HepG2 (cell line): ENCODE measurements around the gene INF2. TPM values are rescaled to one million over a fixed set of nuclear protein-coding genes. Genes with fewer than 3 reads are reported as not detected.
"Not testable (repeated sequence)": the region's sequence is repeated elsewhere in the genome, so short reads cannot be mapped to it uniquely, and the experiment has no call there.

ENCODE experiments used
- ATAC-seq: fragments of 200-7000 bp; cut with Tn5 transposase; 3 replicates; pipeline ENCODE4 v1.9.1; 2020; ENCODE audit warnings: mild to moderate bottlenecking, moderate library complexity
- BruUV-seq: library from RNA; stranded (reverse); fragments of 400-500 nt; replicated peaks from 2 replicates; lab custom pipeline; 2021; lab: Mats Ljungman, UMichigan
- CTCF ChIA-PET: fragments of 300-600 bp; formaldehyde crosslinking; extraction: SDS; loops from one replicate; lab custom pipeline; 2021; ENCODE audit warnings: low total read pairs, inconsistent platforms, low intra/inter-chr PET ratio; lab: Yijun Ruan, JAX
- POLR2A ChIA-PET: fragments of 350-600 bp; sonication (Branson Sonifier 250); formaldehyde crosslinking; loops from one replicate; lab custom pipeline; 2020; ENCODE audit warnings: antibody characterized with exemption, inconsistent platforms; lab: Yijun Ruan, JAX
- DNase-seq: peaks from one replicate; pipeline ENCODE4 v3.0.0-alpha.2; 2015; ENCODE audit warnings: low spot score
- FAIRE-seq: peaks from 3 replicates; lab custom pipeline; 2011; peaks lifted over from hg19 to GRCh38; lab: Jason Lieb, UNC
- H2AFZ ChIP-seq: one replicate; pipeline ENCODE4 v1.6.1; 2011; ENCODE audit warnings: low read length, inconsistent platforms
- H3K27ac ChIP-seq: fragments of 300-600 bp; 3 replicates; pipeline ENCODE4 v1.8.0; 2011; ENCODE audit warnings: mixed run types, mild to moderate bottlenecking, mixed read lengths, low read length, inconsistent platforms; ENCODE audit not compliant: insufficient read depth; ENCODE audit errors: extremely low read length
- H3K27me3 ChIP-seq, 2 experiments: fragments of 200-600 bp in 1 of 2; 2 replicates in 1 of 2; 3 replicates in 1 of 2; pipeline versions ENCODE4 v1.6.0 to v1.8.0; 2011; ENCODE audit warnings: low read length in 2 of 2, mild to moderate bottlenecking in 2 of 2, moderate library complexity in 2 of 2, inconsistent platforms in 1 of 2; ENCODE audit not compliant: insufficient read depth in 2 of 2, control insufficient read depth in 1 of 2
- H3K36me3 ChIP-seq, 2 experiments: fragments of 200-600 bp in 1 of 2; replicated peaks in 1 of 2; 2 replicates in 1 of 2; 3 replicates in 1 of 2; pipeline versions ENCODE4 v1.5.1 to v1.8.0; 2011; ENCODE audit warnings: low read length in 2 of 2, inconsistent platforms in 1 of 2; ENCODE audit not compliant: insufficient read depth in 2 of 2, control insufficient read depth in 1 of 2
- H3K4me1 ChIP-seq: 2 replicates; pipeline ENCODE4 v1.5.1; 2012; ENCODE audit warnings: low read length, inconsistent platforms; ENCODE audit not compliant: insufficient read depth
- H3K4me2 ChIP-seq: 2 replicates; pipeline ENCODE4 v1.6.0; 2011; ENCODE audit warnings: low read depth, low read length, inconsistent platforms
- H3K4me3 ChIP-seq, 3 experiments: fragments of 200-600 bp in 1 of 3; sonication (generic), shearing (Covaris generic) in 1 of 3; replicated peaks in 1 of 3; 2 replicates each; pipeline ENCODE4 v1.5.1; 2011 to 2016; ENCODE audit warnings: low read length in 3 of 3, inconsistent platforms in 2 of 3, low read depth in 2 of 3, mild to moderate bottlenecking in 2 of 3, control low read depth in 1 of 3, mixed read lengths in 1 of 3; ENCODE audit not compliant: insufficient read depth in 1 of 3
- H3K79me2 ChIP-seq: one replicate; pipeline ENCODE4 v1.6.1; 2011; ENCODE audit warnings: low read length, inconsistent platforms; ENCODE audit not compliant: insufficient read depth
- H3K9ac ChIP-seq: 2 replicates; pipeline ENCODE4 v1.6.0; 2011; ENCODE audit warnings: mild to moderate bottlenecking, low read depth, low read length, inconsistent platforms; ENCODE audit not compliant: insufficient read depth
- H3K9me3 ChIP-seq: 2 replicates; pipeline ENCODE4 v1.5.1; 2012; ENCODE audit warnings: mild to moderate bottlenecking, low read length
- H4K20me1 ChIP-seq: 2 replicates; pipeline ENCODE4 v1.6.0; 2011; ENCODE audit warnings: inconsistent platforms, mild to moderate bottlenecking, low read length, moderate library complexity; ENCODE audit not compliant: insufficient read depth
- MED1 ChIP-seq: sonication (generic); formaldehyde crosslinking; IDR thresholded peaks from 2 replicates; pipeline ENCODE4 v1.4.0; 2020; ENCODE audit warnings: missing genetic modification reagents
- NONO ChIP-seq, 2 experiments: fragments of 450-650 bp in 1 of 2; sonication (generic) in 1 of 2; formaldehyde crosslinking in 1 of 2; IDR thresholded peaks in 1 of 2; conservative IDR thresholded peaks in 1 of 2; 2 replicates each; pipeline versions ENCODE4 v1.6.1 to v1.8.0; 2017 to 2022; ENCODE audit warnings: mild to moderate bottlenecking in 1 of 2, missing genetic modification reagents in 1 of 2, moderate library complexity in 1 of 2
- U2AF2 ChIP-seq: fragments of 200-400 bp; formaldehyde crosslinking; IDR thresholded peaks from 2 replicates; pipeline ENCODE4 v1.6.1; 2017; ENCODE audit warnings: low read depth, mild to moderate bottlenecking, low read length
- ZFP62 ChIP-seq: sonication (generic); formaldehyde crosslinking; IDR thresholded peaks from 2 replicates; pipeline ENCODE4 v1.4.0; 2020; ENCODE audit warnings: missing genetic modification reagents
- ZNF138 ChIP-seq: sonication (generic); formaldehyde crosslinking; IDR thresholded peaks from 2 replicates; pipeline ENCODE4 v1.5.0; 2020; ENCODE audit warnings: mild to moderate bottlenecking, low read depth, missing genetic modification reagents
- ZNF143 ChIP-seq: sonication (generic); formaldehyde crosslinking; IDR thresholded peaks from 2 replicates; pipeline ENCODE4 v1.4.0; 2020; ENCODE audit warnings: missing genetic modification reagents
- ZNF34 ChIP-seq: sonication (generic); formaldehyde crosslinking; IDR thresholded peaks from 2 replicates; pipeline ENCODE4 v1.4.0; 2020; ENCODE audit warnings: mild to moderate bottlenecking, missing genetic modification reagents, borderline replicate concordance
- ZNF598 ChIP-seq: sonication (generic); formaldehyde crosslinking; IDR thresholded peaks from 2 replicates; pipeline ENCODE4 v1.5.1; 2020; ENCODE audit warnings: mild to moderate bottlenecking, missing genetic modification reagents, borderline replicate concordance
- WGBS: methylation state at CpG from one replicate; pipeline ENCODE4 v1.1.6; 2017; ENCODE audit warnings: low lambda C conversion rate; 5-methylcytosine and 5-hydroxymethylcytosine counted together
- in situ Hi-C: cut with HindIII; loops from 2 replicates; pipeline ENCODE4 v1.10.0; 2017; ENCODE audit warnings: low pct_unique_long_range_greater_than_20kb; ENCODE audit not compliant: extremely low pct_ligation_motif_present
- intact Hi-C: fragments of 100-400 bp; cut with micrococcal nuclease; formaldehyde crosslinking; loops from one replicate; pipeline ENCODE4 v1.10.0; 2022; ENCODE audit not compliant: unreplicated experiment
- polyA plus RNA-seq, 8 experiments: library from polyadenylated mRNA; depleted of rRNA in 3 of 8; stranded (reverse) in 7 of 8; unstranded in 1 of 8; fragments of >200 nt; fragmentation: Illumina TruSeq in 4 of 8; extraction: Trizol in 4 of 8; gene quantifications; 2 replicates each; pipeline versions ENCODE4 v1.2.1 to v1.2.3, GENCODE V29; 2011 to 2016; ENCODE audit warnings: low read depth in 4 of 8, missing spikeins in 1 of 8, mixed read lengths in 1 of 8; ENCODE audit not compliant: insufficient read depth in 1 of 8
- total RNA-seq, 5 experiments: library from RNA; depleted of rRNA; stranded (reverse); fragments of >200 nt; fragmentation: Illumina TruSeq; extraction: Trizol; gene quantifications; 2 replicates each; pipeline ENCODE4 v1.2.3, GENCODE V29; 2016; ENCODE audit warnings: low read depth in 1 of 5
- TF ChIP-seq, protein P1 (sequence below): sonication (generic); formaldehyde crosslinking; IDR thresholded peaks from 2 replicates; pipeline ENCODE4 v1.9.0; 2021; ENCODE audit warnings: mild to moderate bottlenecking, missing genetic modification reagents

The INF2 gene
- total and polyA plus RNA-seq, 2 of the 13 experiments (the other 11 are each of a cell fraction or from before 2014, with no cell fraction given) = 16.4 to 26.4 TPM

DNA sequence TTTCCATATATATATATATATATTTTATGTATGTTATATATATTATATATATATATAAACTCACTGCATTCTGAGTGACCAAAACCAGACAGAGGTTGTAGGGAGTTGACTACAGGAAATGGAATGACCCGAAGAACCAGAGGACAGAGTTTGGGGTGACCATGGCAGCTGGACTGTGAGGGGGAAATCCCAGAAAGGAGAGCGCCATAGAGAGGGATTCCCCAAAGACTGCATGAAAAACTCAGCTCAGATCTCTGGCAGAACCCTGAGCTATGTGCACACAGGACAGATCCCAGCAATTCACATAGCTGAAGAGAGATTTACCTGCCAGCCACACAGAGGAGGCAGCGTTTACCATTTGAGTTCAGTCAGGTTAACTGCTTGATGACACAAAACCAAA is 19.7 kb upstream of the INF2 start:
- no TSS peak for BruUV-seq
- POLR2A ChIA-PET = interaction anchor here (0.9 kb wide), 1 partner anchor 18 kb away, joined by 4 read pairs; no protein-coding TSS in a partner anchor
- 62% methylated on average over 3 of the region's 3 CpGs for WGBS
- H3K36me3 ChIP-seq = no peaks in the 10 kb centered on the region
- H3K4me1 ChIP-seq = peaks cover 29% of the 10 kb centered on the region
- H3K9ac ChIP-seq = no peak overlapping the region
- in situ Hi-C loops = no loop called here
- no peak overlapping the region for H3K4me3 ChIP-seq
- no peak for ATAC-seq
- no peak for TF ChIP-seq ZNF143 (CRISPR knock-in tag)
- no peak for TF ChIP-seq MED1 (CRISPR knock-in tag)
- no peak for TF ChIP-seq ZNF34 (CRISPR knock-in tag)
- TF ChIP-seq, protein P1, sequence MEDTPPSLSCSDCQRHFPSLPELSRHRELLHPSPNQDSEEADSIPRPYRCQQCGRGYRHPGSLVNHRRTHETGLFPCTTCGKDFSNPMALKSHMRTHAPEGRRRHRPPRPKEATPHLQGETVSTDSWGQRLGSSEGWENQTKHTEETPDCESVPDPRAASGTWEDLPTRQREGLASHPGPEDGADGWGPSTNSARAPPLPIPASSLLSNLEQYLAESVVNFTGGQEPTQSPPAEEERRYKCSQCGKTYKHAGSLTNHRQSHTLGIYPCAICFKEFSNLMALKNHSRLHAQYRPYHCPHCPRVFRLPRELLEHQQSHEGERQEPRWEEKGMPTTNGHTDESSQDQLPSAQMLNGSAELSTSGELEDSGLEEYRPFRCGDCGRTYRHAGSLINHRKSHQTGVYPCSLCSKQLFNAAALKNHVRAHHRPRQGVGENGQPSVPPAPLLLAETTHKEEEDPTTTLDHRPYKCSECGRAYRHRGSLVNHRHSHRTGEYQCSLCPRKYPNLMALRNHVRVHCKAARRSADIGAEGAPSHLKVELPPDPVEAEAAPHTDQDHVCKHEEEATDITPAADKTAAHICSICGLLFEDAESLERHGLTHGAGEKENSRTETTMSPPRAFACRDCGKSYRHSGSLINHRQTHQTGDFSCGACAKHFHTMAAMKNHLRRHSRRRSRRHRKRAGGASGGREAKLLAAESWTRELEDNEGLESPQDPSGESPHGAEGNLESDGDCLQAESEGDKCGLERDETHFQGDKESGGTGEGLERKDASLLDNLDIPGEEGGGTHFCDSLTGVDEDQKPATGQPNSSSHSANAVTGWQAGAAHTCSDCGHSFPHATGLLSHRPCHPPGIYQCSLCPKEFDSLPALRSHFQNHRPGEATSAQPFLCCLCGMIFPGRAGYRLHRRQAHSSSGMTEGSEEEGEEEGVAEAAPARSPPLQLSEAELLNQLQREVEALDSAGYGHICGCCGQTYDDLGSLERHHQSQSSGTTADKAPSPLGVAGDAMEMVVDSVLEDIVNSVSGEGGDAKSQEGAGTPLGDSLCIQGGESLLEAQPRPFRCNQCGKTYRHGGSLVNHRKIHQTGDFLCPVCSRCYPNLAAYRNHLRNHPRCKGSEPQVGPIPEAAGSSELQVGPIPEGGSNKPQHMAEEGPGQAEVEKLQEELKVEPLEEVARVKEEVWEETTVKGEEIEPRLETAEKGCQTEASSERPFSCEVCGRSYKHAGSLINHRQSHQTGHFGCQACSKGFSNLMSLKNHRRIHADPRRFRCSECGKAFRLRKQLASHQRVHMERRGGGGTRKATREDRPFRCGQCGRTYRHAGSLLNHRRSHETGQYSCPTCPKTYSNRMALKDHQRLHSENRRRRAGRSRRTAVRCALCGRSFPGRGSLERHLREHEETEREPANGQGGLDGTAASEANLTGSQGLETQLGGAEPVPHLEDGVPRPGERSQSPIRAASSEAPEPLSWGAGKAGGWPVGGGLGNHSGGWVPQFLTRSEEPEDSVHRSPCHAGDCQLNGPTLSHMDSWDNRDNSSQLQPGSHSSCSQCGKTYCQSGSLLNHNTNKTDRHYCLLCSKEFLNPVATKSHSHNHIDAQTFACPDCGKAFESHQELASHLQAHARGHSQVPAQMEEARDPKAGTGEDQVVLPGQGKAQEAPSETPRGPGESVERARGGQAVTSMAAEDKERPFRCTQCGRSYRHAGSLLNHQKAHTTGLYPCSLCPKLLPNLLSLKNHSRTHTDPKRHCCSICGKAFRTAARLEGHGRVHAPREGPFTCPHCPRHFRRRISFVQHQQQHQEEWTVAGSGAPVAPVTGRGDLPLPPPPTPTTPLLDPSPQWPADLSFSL (CRISPR knock-in tag) = no peak
- no peak for TF ChIP-seq U2AF2
- TF ChIP-seq ZFP62 (CRISPR knock-in tag) = no peak
- no peak for TF ChIP-seq NONO (IDR thresholded peaks at IDR 0.05)
- no peak for TF ChIP-seq NONO (CRISPR knock-in tag; conservative IDR thresholded peaks at IDR 0.05)
- TF ChIP-seq ZNF138 (CRISPR knock-in tag) = no peak
- no peak for TF ChIP-seq ZNF598 (CRISPR knock-in tag)
- TF ChIP-seq, all 625 proteins: peak for 0
- CTCF ChIA-PET = no interaction called here
- intact Hi-C loops = no loop called here
- Histone ChIP-seq H3K27ac (no peak overlapping the region), H3K4me2 (no peak overlapping the region), H3K79me2 (no peaks in the 10 kb centered on the region), H4K20me1 (no peaks in the 10 kb centered on the region), H3K27me3 (peaks cover 0 to 1% of the 10 kb centered on the region in 2 experiments; a peak in 1 of 5 replicates), H2AFZ (no peak overlapping the region), H3K9me3 (no peaks in the 10 kb centered on the region)
- FAIRE-seq = no peak
- no peak for DNase-seq

DNA sequence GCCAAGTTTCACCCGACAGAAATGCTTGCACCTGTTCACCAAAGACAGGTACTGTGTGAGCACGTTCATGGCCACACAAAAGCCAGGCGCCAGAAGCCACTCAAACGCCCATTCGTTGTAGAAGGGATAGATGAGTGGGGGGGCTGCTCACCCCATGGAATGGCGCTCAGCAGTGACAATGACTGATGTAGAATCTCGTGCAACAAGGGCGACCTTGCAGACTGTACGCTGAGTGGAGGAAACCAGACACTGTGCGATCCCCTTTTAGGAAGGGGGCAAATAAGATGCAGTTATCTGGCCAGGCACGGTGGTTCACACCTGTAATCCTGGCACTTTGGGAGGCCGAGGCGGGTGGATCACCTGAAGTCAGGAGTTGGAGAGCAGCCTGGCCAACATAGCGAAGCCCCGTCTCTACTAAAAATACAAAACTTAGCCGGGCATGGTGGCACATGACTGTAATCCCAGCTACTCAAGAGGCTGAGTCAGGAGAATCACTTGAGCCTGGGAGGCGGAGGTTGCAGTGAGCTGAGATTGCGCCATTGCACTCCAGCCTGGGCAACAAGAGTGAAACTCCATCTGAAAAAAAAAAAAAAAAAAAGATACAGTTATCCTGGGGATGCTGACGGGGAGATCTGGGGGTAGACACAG is 18.0 kb upstream of the INF2 start:
- DNase-seq, FAIRE-seq, H3K4me3 ChIP-seq, H4K20me1 ChIP-seq, H3K9ac ChIP-seq, intact Hi-C loops, in situ Hi-C loops, H2AFZ ChIP-seq, H3K27me3 ChIP-seq, H3K9me3 ChIP-seq, CTCF ChIA-PET, H3K27ac ChIP-seq, BruUV-seq, H3K4me2 ChIP-seq, ATAC-seq, H3K36me3 ChIP-seq, H3K79me2 ChIP-seq: not testable (repeated sequence)
- peaks cover 21% of the 10 kb centered on the region for H3K4me1 ChIP-seq
- WGBS = 85% methylated on average over 16 of the region's 19 CpGs
- POLR2A ChIA-PET = interaction anchor here (0.7 kb wide), 1 partner anchor 16 kb away, joined by 5 read pairs; no protein-coding TSS in a partner anchor
